ENCODE data around the gene RPL5. TPM values are rescaled to one million over a fixed set of nuclear protein-coding genes. Genes with fewer than 3 reads are reported as not detected.
"Not testable (repeated sequence)": the region's sequence is repeated elsewhere in the genome, so short reads cannot be mapped to it uniquely, and the experiment has no call there.

Gene RPL5
- 711 TPM for total RNA-seq
- long read RNA-seq, transcript RPL5-208 (8 exons, 1,085 nt) = major isoform, 250 of 268 reads
- long read RNA-seq, partial matches to known transcripts = 7 of 268 reads
- long read RNA-seq, other reads (novel, unspliced or antisense) = 9 of 268 reads

DNA sequence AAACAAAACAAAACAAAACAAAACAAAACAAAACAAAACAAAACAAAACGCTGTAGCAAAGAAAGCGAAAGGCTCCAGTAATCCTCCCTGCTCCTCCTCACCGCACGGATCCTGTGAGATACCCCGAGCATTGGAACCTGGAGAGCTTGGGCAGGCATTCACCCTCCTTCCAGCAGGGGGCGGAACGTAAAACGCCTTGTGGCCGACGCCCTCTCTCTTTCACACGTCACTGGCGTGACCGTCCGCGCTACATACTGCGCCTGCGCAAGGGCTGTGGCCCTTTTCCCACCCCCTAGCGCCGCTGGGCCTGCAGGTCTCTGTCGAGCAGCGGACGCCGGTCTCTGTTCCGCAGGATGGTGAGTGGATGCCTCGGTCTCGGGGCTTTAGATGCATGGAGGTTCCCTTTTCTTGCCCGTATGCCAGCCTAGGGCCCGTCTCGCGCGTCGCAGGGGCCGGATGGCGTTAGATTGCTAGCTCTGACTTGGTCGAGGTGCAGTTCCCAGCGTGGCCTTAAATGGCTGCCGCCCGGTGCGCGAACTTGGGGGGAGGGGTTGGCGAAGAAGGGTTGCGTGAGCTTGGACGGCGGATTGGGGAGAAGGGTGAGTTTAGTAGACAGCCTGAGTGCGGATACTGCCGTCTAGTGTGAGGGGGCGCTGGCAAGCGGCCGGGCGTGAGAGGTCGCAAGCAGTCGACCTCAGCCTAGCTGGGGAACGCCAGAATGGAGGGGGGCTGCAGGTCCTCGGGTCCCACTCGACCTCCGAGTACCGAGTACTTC is at the start of gene RPL5:
RPL5 (plus strand) TSS at position 279 of the 775 bp plus-strand sequence; CDS start at position 354, 75 bp downstream.
- TF ChIP-seq, protein P1, sequence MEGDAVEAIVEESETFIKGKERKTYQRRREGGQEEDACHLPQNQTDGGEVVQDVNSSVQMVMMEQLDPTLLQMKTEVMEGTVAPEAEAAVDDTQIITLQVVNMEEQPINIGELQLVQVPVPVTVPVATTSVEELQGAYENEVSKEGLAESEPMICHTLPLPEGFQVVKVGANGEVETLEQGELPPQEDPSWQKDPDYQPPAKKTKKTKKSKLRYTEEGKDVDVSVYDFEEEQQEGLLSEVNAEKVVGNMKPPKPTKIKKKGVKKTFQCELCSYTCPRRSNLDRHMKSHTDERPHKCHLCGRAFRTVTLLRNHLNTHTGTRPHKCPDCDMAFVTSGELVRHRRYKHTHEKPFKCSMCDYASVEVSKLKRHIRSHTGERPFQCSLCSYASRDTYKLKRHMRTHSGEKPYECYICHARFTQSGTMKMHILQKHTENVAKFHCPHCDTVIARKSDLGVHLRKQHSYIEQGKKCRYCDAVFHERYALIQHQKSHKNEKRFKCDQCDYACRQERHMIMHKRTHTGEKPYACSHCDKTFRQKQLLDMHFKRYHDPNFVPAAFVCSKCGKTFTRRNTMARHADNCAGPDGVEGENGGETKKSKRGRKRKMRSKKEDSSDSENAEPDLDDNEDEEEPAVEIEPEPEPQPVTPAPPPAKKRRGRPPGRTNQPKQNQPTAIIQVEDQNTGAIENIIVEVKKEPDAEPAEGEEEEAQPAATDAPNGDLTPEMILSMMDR (IDR thresholded peaks at IDR 0.05) = peak; percentile 90
- H3K27ac ChIP-seq = peak within 1 kb of the TSS; percentile 93
- H3K36me3 ChIP-seq = peaks cover 35% of the 10 kb centered on the region
- ATAC-seq = peak; percentile 99
- peak; percentile 98 for DNase-seq
- H3K9me3 ChIP-seq = no peaks in the 10 kb centered on the region
- peak within 1 kb of the TSS; percentile 91 for H3K4me3 ChIP-seq
- H3K4me1 ChIP-seq = peaks cover 27% of the 10 kb centered on the region
- no peaks in the 10 kb centered on the region for H3K27me3 ChIP-seq
- intact Hi-C loops (cut with DNase I) = no loop called here

DNA sequence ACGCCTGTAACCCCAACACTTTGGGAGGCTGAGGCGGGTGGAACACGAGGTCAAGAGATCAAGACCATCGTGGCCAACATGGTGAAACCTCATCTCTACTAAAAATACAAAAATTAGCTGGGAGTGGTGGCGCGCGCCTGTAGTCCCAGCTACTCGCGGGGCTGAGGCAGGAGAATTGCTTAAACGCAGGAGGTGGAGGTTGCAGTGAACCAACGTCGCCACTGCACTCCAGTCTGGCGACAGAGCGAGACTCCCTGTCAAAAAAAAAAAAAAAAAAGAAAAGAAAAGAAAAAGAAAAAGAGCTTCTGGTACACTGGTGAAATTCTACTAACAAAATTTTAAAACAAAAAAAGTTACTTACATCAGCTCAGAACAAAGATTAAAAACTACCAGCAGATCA is 48.3 kb upstream of the RPL5 start:
- TF ChIP-seq, protein P1 (IDR thresholded peaks at IDR 0.05) = peak; percentile 17
- intact Hi-C loops (cut with DNase I); H3K27me3 ChIP-seq; H3K4me1 ChIP-seq; DNase-seq; H3K36me3 ChIP-seq; H3K9me3 ChIP-seq; ATAC-seq: not testable (repeated sequence)
- Histone ChIP-seq H3K27ac (peak overlapping the region; percentile 100), H3K4me3 (peak overlapping the region; percentile 85)

- TF ChIP-seq, protein P1 (IDR thresholded peaks at IDR 0.05) = no peak
- intact Hi-C loops (cut with DNase I) = no loop called here
- H3K36me3 ChIP-seq = no peaks in the 10 kb centered on the region
- no peaks in the 10 kb centered on the region for H3K9me3 ChIP-seq
- no peaks in the 10 kb centered on the region for H3K27me3 ChIP-seq
- no peak for ATAC-seq
- peaks cover 9% of the 10 kb centered on the region for H3K4me1 ChIP-seq
- peak overlapping the region; percentile 100 for H3K27ac ChIP-seq
- peak overlapping the region; percentile 85 for H3K4me3 ChIP-seq
- DNase-seq = no peak
Measured at GRCh38 chr1:92784021-92784638, 47.7 kb upstream of the RPL5 start.

DNA sequence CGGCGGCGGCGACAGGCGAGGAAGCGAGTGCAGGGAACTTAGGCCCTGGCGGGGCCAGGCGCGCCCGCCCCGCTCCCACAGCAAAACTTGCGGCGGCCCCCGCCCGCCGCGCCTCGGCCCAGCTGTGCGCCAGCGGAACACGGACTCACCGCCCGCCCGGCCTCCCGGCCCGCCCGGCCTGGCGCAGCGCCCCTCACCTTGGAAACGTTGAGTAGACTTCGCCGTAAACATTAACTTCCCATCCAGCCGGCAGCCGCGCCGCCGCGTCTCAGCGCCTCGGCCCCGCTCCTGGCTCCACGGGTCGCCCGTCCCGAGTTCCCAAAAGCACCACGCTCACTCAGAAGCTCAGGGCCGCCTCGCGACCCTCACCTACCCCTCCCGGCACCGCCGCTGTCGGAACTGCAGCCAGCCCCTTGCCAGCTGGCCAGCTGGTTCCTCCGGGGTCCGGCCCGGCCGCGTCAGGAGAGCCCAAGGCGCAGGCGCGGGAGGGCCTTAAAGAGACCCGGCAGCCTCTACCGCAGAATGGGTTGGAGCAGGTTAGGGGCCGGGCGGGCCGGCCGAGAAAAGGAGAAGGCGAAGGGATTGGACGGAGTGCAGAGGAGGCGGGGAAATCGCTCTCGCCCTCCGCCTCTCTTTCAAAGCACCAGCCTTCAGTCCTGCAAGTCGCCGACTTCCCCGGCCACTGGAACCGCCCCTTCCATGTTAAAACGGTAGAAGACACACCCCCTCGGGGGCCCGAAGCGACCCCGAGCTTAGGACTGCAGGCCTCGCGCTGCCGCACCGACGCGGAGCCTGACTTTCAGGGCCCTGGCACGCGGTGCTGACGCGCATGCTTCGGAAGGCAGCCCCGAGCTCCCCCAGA is 47.0 kb upstream of the RPL5 start, which contains the start of gene EVI5:
EVI5 (minus strand) TSS at position 470 of the 862 bp plus-strand sequence. CDS start 48,562 bp downstream, outside the sequence.
- intact Hi-C loops (cut with DNase I) = no loop called here
- Histone ChIP-seq H3K9me3 (no peaks in the 10 kb centered on the region), H3K4me3 (peak within 1 kb of the TSS; percentile 85), H3K27me3 (no peaks in the 10 kb centered on the region), H3K36me3 (no peaks in the 10 kb centered on the region), H3K27ac (peak within 1 kb of the TSS; percentile 100), H3K4me1 (peaks cover 9% of the 10 kb centered on the region)
- ATAC-seq = peak; percentile 98
- TF ChIP-seq, protein P1 (IDR thresholded peaks at IDR 0.05) = peak; percentile 42
- peak; percentile 98 for DNase-seq
